ENCODE data around the gene TBX19.
A peak's percentile ranks its signal among the peaks of the same experiment; 100 is the strongest.

TBX19 gene

DNA sequence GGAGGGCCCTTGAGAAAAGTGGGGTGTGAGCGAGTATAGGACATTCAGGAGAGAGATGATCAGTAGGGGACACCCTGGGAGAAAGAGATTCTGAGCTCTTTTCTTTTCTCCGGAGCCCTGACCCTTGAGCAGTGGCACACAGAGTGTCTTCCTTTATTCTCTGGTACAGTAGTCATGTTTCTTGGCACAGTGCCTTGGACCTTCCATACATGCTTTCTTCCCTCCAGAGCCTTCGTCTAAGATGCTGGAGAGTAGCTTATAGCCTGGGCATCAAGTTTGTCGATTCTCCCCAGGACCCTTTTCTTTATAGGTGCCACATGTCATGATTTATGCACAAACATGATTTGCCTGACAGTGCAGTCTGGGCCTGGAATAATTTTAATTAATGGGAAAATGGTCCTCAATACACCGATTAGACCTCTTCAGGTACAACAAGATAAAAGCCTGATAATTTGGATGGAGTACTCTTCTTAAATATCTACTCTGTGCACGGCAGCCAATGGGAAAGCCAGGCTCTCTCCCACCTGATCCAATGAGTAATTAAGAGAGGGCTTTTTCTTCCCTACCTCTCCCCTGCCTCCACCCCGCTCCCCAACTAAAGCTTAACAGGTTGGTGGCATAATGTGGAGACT lies at the start of gene TBX19:
TBX19 (plus strand) TSS at position 582 of the 632 bp plus-strand sequence. CDS start 214 bp downstream, outside the sequence.
- DNase-seq = no peak

DNA sequence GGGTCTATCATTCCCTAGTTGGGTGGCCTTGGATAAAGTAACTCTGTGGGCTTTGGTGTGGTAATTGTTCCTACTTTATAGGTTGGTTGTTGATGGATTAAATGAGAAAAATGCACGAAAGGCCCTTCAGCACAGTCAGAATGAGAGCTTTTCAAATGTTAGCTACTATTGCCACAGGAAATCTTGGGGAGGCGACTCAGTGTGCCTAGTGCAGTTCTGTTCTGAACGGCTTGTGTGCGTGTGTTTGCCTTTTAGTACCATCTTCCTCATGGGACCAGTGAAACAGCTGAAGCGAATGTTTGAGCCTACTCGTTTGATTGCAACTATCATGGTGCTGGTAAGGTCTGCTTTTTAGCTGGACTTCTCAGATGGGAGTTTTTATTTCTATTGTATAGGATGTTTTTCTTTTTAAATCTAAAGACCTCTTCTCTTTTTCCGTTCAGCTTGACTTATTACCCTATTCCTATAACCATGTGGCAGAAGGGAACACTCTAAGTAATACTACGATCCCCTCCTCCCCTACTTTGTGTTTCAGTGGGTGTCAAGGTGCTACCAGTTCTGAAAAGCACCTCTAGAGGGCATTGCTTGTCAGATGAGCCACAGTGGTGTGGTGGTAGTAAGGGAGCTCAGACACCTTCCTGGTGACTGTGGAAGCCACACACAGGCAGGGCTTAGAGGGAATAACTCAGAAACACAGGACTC lies 45.7 kb upstream of the TBX19 start:
- peak; percentile 44 for DNase-seq

DNA sequence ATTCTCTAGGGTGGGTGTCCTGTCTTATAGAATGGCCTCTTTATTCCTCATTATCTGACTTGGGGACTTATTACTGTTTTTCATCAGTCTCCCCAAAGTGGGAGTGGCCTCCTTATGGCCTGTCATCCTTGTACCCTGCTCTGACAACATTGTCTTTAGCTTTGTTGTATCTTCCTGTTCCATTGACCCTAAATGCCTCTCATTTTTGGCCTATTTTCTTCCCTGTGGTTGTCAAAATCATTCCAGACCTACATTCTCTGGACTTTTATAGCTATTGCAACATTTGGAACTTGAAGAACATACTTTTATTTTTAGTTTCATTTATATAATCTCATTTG lies 45.2 kb upstream of the TBX19 start:
- no peak for DNase-seq

DNA sequence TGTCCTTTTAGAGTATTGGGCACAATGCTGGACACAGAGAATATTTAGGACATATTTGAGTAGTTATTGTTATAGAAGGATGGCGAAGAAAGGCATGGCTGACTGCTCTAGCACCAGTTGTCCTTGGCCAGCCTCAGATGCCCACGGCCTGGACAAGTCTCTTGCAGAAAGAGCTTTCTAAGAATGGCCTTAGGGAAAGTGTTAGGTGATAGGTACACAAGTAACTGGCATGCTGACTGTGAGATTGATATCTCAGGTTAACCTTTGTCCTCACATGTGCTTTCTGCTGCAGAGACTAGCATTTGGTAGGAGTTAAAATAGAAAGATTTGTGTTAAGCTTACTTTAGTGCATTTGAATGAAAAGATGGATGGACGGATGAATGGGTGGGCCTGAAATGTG lies 44.7 kb upstream of the TBX19 start:
- DNase-seq = no peak

DNA sequence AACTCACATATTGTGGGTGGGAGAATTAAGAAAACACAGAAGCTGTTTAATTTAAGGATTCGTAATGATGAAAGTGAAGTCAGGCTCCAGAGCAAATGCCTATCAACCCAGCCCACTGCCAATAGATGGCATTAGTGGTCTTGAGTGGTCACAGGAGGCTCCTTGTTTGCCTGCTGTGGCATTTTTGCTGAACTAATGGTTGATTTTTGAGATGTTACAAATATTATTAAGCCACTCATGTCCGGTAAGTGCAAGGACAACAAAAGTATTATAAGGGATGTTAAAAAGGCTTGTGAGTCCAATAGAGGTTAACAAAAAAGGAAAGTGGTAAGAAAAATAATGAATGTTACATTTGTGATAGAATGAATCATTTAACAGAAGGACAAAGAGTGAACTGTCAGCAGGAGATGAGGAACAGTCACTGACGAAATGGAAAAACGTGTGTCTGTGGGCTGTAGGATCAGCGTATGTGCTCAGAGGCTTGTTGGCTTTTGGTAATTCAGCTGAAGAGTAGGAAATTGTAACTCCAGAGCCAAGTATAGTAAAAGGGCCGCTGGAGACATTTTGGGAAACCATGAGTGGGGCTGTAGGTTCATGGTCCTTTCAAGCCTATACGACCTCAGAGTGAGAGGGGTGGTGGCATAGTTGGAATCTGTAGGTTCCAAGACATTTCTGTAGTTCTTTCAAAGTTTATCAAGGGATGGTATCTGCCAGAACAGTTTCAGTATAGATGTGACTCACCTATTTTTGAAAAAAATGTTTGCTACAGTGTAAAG lies 43.7 kb upstream of the TBX19 start:
- no peak for DNase-seq

DNA sequence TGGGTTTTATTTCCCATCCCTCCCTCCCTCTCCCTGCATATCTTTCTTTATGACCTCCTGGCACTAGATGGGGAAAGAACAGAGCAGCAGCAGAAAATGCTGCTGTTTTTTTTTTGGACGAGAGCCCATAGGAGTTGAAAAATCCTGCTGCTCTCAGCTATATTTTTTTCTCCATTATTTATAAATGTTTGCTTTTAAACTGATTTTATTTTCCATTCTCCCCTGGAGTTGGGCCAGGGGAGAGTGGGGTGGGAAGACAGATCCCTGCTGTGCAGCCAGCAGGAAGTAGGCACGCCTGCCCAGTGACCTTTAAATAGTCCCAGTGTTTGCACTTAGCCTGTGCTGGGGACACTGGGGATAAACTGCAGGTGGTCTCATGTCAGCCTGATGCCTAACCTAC lies 37.5 kb upstream of the TBX19 start:
- DNase-seq = no peak

DNA sequence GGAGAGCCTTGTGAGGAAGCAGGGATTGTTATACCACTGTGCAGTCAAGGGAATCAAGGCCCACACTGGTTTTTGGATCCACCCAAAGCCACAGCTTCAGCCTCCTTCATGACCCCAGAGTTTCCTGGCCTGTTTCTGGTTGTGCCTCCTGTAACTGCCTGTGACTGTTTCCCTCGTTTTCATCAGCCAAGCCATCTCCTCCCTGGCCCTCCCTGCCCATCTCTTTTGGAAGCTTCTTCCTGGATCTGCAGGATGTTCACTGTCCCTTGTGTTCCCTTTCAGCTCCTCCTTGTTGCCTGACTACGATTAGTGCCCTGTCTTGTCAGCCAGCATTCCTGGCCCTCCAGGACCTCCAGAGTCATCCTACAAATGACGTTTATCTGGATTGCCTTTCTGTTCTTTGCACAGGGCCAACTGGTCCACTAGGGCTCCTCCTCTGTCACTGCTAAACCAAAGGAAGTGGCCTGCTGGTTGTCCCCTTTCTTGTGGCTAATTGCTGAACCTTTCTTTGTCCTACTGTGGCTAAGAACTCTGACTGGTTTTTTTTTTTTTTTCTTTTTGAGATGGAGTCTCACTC lies 37.0 kb upstream of the TBX19 start:
- DNase-seq = no peak

DNA sequence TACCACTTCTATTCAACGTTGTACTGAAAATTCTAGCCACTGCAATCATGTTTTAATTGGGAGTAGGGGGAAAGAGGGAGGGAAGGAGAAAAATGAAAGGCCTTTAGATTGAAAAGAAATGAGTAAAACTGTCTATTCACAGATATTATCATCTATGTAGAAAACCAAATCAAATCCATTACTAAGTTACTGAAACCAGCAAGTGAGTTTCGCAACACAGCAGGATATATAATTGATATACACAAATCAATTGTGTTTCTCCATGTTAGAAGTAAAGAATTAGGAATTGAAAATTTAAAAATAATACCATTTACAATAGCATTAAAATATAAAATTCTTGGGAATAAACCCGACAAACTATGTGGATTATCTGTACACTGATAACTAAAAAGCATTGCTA lies 35.6 kb upstream of the TBX19 start:
- no peak for DNase-seq

DNA sequence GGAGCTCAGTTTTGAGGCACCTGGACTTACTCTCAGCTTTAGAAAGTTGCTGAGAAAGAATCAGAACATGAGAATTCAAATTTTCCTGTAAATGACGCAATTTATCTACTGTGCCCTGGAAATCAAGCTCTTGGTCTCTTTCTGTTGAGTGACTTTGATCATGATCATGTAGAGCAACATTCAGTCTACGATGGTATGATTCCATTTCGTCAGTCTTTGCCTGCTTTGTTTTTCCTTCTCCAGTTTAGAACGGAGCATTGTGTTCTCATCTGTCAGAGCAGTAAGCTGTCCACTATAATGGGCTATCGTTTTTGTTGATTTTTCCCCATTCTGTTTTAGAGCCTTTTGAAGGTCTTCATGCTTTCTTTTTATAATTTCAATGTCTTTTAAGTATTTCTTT lies 34.2 kb upstream of the TBX19 start:
- no peak for DNase-seq

DNA sequence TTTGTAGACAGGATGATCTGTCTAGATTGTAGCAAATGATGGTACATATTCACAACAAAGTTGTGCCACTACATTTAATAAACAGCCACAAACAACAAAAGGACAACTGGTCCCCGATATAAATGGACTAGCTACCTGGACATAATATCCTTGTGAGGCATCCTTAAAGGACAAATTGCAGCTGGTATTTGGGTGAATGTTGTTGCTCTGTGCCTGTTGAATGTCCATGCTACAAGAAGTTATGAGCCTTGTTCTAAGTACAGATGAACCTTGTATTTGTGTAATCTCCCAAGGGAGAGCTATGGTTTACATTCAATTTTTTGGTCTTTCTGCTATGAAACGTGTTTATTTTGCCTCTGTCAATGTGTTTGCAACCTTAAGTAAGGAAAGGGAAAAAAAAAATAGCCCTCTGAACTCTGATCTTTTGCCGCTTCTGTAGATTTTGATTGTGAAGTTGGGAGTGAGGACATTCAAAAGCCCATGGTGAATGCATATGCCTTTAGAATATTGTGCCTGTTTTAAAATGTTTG lies 28.4 kb upstream of the TBX19 start:
- no peak for DNase-seq

DNA sequence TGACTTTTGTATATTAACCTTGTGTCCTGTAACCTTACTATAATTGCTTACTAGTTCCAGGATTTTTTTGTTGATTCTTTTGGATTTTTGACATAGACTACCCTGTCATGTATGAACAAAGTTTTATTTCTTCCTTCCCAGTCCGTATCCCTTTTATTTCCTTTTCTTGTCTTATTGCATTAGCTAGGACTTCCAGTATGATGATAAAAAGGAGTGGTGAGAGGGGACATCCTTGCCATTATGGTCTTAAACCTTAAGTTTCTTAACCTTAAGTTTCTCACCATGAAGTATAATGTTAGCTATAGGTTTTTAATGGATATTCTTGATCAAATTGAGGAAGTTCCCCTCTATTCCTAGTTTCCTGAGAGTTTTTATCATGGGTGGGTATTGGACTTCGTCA lies 24.5 kb upstream of the TBX19 start:
- no peak for DNase-seq

DNA sequence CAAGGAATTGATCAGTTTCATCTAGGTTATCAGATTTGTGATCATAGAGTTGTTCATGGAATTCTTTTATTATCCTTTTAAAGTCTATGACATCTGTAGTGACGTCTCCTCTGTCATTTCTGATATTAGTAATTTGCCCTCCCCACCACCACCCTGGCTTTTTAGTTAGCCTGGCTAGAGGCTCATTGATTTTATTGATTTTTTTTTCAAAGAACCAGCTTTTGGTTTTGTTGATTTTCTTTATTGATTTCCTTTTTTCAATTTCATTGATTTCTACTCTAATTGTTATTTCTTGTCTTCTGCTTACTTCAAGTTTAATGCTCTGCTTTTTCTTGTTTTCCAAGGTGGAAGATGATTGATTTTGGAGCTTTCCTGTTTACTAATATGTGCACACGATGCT lies 23.3 kb upstream of the TBX19 start:
- no peak for DNase-seq

DNA sequence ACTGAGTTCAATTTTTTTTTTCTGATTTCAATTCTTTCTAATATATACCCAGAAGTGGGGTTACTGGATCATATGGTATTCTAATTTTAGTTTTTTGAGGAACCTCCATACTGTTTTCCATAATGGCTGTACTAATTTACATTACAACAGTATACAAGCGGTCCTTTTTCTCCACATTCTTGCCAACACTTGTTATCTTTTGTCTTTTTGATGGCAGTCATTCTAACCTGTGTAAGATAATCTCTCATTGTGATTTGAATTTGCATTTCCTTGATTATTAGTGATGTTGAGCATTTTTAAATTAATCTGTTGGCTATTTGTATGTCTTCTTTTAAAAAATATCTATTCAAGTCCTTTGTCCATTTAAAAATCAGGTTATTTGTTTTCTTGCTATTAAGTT lies 21.1 kb upstream of the TBX19 start:
- no peak for DNase-seq

DNA sequence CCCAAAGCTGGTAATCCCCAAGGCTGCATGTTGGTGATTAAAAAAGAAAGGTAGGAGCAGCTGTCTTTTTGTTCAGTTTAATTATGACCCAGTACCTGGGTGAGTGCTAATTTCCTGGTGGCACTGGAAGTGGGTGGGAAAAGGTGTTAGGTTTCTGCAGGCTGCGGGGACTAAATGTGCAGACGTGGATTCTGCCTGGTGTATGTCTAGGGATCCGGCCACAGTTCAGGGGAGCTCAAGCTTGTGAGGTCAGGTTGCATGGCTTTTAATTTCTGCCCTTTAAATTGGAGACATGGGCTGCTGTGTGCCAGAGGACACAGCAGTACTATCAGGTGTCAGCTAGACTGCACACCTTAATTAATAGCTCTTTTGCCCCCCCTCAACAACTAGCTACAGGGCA lies 20.3 kb upstream of the TBX19 start:
- DNase-seq = no peak

DNA sequence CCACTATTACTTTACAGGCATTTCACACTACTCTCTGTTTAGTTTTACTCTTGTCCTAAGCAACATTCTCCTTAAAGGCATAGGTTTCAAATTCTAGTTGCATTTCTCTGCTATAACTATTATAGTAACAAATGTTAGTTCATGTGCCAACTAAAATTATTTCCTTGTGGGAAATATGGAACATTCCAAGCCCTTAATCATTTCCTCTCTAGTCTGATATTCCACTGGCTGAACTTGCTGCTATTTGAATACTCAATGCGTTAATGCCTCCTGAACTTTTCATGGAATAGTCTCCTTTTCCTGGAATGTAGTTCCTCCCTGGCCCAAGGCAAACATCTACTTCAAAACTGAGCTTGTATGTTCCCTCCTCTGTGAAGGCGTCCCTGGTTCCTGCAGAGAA lies 19.3 kb upstream of the TBX19 start:
- DNase-seq = no peak

DNA sequence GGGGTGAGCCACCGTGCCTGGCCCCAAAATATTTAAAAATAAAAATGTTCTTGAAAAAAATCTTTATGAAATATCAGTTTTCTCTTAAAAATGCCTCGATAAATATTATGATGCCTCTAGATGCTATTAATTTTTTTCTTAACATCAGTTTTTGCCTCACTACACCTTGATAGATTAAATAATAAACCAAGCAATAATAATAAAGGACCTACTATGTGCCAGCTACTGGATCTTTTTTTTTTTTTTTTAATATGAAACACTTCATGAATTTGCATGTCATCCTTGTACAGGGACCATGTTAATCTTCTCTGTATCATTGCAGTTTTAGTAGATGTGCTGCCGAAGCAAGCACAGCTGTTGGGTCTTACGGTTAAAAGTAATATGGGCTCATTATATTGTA lies 17.5 kb upstream of the TBX19 start:
- DNase-seq = no peak

DNA sequence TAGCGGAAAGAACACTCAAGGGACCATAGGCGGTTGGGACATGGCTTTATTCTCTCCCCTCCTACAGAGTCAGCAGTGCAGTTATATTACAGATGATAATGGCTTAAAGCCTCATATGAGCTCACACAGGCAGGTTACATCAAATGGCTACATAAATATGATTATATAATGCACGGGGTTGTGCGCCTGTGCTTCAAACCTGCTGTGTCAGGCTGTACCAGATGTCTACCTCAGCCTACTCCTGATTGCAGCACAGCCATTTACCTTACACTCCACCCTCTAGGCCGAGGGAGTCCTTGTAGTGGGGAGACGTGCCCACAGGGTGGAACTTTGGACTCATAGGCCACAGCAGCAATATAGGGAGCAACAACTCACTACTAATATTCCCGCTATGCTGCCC lies 16.4 kb upstream of the TBX19 start:
- no peak for DNase-seq

DNA sequence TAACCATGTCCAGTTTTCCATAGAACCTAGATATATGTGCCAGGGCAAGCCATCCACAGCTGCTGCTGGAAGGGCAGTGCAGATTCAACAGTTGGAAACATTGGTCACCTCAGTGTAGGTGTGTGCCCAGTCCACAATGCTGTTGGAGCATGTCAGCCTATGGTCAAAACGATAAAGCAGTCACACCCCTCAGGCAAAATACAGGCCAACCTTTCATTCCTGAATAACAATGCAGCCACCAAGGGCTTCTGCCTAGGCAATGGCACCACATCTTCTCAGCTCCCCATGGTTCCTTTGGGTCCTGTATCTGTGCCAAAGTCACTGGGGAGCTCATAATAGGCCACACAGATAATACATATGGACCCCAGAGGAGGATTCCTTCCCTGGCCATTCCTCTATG lies 15.1 kb upstream of the TBX19 start:
- no peak for DNase-seq

DNA sequence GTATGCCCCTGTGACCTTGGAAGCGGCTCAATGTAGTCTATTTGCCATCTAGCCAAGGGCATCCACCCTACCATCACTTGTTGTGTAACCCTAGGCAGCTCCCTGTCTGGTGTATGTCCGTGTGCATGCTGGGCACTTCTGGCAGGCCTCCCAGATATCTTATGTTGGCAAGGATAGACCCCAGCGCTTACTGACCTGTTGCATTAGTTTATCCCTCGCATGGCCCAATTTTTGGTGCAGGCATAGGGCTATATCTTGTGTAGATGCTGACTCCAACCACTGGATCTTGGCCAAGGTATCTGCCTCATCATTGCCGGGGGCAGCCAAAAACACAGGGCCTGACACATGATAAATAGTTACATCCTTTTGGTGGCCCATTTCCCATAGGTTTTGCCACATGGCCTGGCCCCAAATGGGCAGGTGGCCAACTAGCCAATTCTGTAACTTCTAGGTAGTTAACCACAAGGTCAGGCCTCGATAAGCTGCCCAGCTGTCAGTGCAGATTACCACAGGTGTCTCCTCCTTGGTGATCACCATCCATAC lies 14.0 kb upstream of the TBX19 start:
- no peak for DNase-seq

DNA sequence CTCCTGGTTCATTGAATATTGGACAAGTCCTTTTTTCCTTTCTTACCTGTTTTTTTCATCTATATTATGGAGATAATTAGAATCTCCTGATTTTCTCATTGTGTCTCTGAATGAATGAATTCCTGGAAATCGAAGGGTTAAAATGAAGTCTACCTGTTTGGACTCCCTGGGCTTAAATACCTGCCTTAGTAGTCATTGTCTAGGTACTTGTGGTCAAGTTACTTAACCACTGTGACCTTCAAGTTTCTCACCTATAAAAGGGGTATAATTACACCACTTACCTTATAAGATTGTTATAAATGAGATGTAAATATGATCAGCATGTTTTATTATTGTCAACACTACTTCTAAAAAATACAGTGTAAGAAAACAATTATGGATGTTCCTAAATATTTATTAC lies 9.0 kb upstream of the TBX19 start:
- no peak for DNase-seq

DNA sequence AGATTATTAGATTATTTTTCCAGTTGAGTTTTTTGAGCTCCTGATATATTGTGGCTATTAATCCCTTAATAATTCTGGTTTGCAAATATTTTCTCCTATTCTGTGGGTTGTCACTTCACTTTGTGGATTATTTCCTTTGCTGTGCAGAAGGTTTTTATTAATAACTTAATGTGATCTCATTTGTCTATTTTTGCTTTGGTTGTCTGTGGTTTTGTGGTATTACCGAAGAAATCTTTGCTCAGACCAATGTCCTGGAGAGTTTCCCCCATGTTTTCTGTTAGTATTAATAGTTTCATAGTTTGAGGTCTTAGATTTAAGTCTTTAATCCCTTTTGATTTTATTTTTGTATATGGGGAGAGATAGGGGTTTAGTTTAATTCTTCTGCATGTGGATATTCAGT lies 7.1 kb upstream of the TBX19 start:
- DNase-seq = no peak

DNA sequence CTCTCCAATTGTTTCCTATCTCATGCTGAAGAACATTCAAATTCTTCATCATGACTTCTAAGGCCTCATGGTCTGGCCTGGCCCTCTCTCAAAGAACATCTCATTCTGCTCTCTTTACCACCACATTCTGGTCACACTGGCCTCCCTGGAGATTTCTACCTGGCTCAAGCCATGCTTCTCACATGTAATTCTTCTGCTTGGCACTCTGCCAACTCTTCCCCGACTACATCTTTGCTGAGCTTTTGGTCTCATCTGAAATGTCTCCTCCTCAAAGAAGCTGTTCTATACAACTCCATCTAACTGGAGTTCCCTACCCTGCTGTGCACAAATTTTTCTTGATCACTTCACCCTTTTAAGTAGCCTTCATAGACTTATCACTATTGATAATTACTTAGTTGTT lies 1.4 kb upstream of the TBX19 start:
- DNase-seq = no peak

DNA sequence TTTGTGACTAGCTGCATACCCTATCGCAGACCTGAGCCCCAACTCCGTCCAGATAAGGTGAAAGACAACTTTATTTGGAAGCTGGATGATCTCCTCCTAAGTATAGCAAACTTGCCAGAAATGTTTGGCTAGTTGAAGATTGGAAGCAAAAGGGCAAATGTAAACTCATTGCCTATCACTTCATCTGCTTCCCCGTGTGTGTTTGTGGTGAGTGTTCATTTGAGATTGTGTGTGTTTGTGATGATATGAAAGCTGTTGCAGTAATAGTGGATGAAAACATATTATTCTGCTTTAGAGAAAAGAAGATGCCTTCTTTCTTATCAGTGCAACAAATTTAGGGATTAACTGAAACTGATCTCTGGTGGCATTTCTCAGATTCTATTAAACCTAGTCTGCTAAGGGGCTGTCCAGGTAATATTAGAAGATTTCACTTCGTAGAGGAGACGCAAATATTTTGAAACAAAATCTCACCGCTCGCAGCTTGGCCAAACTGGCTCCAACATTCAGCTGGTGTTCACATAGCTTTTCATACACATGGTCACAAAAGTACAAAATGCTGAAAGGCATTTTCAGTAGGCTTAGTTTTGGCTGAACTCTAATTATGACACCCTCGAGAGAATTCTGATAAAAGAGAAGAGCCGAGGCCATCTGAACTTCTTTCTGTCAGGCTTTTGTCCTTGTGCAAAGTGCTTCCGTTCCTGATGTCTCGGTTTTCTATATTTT lies 1.1 kb downstream of the TBX19 start:
- DNase-seq = no peak

All from CD4-positive, alpha-beta T cell treated with Interleukin-15 for 1 hour (primary cell).